H9 (cell line): ENCODE data around the gene PRSS56. TPM values are rescaled to one million over a fixed set of nuclear protein-coding genes. Genes with fewer than 3 reads are reported as not detected.

Experiments
- DNase-seq: peaks from one replicate; pipeline ENCODE4 v3.0.0-alpha.2; 2017
- H2AFZ ChIP-seq: one replicate; pipeline ENCODE4 v1.6.1; 2013; ENCODE audit warnings: mild to moderate bottlenecking, low read length, control low read depth, moderate library complexity
- H2AK5ac ChIP-seq: 2 replicates; pipeline ENCODE4 v1.6.1; 2013; ENCODE audit warnings: low read length, control low read depth, mixed read lengths; ENCODE audit not compliant: insufficient read length
- H2BK120ac ChIP-seq: one replicate; pipeline ENCODE4 v1.6.1; 2013; ENCODE audit warnings: low read depth, mild to moderate bottlenecking, low read length, control low read depth, inconsistent platforms; ENCODE audit not compliant: poor library complexity, severe bottlenecking
- H2BK12ac ChIP-seq: 2 replicates; pipeline ENCODE4 v1.6.1; 2013; ENCODE audit warnings: low read length, control low read depth, mixed read lengths, low read depth; ENCODE audit not compliant: insufficient read length
- H2BK15ac ChIP-seq: 2 replicates; pipeline ENCODE4 v1.6.1; 2013; ENCODE audit warnings: low read depth, low read length, control low read depth
- H2BK20ac ChIP-seq: one replicate; pipeline ENCODE4 v1.6.1; 2013; ENCODE audit warnings: low read depth, mild to moderate bottlenecking, low read length, control low read depth, inconsistent platforms; ENCODE audit not compliant: poor library complexity, severe bottlenecking
- H2BK5ac ChIP-seq: 2 replicates; pipeline ENCODE4 v1.6.1; 2013; ENCODE audit warnings: low read length, control low read depth, mixed read lengths; ENCODE audit not compliant: insufficient read length
- H3K14ac ChIP-seq: 2 replicates; pipeline ENCODE4 v1.6.1; 2013; ENCODE audit warnings: low read length, control low read depth; ENCODE audit not compliant: insufficient read depth
- H3K18ac ChIP-seq: 2 replicates; pipeline ENCODE4 v1.6.1; 2013; ENCODE audit warnings: low read depth, mild to moderate bottlenecking, mixed read lengths, low read length, control low read depth; ENCODE audit not compliant: insufficient read length
- H3K23ac ChIP-seq: 2 replicates; pipeline ENCODE4 v1.6.1; 2013; ENCODE audit warnings: low read length, control low read depth, mixed read lengths, low read depth; ENCODE audit not compliant: insufficient read length
- H3K23me2 ChIP-seq: 2 replicates; pipeline ENCODE4 v1.6.1; 2013; ENCODE audit warnings: low read depth, mild to moderate bottlenecking, mixed read lengths, low read length, control low read depth; ENCODE audit not compliant: insufficient read length, poor library complexity, severe bottlenecking
- H3K27ac ChIP-seq: 2 replicates; pipeline ENCODE4 v1.5.1; 2013; ENCODE audit warnings: low read length, control low read depth, mixed read lengths, low read depth; ENCODE audit not compliant: insufficient read length
- H3K27me3 ChIP-seq: 2 replicates; pipeline ENCODE4 v1.6.1; 2013; ENCODE audit warnings: low read length, control low read depth, inconsistent platforms; ENCODE audit not compliant: insufficient read depth
- H3K4ac ChIP-seq: 2 replicates; pipeline ENCODE4 v1.6.1; 2013; ENCODE audit warnings: low read depth, mild to moderate bottlenecking, control low read depth, inconsistent platforms, low read length, moderate library complexity
- H3K4me1 ChIP-seq: 2 replicates; pipeline ENCODE4 v1.6.1; 2013; ENCODE audit warnings: low read length, control low read depth, inconsistent platforms; ENCODE audit not compliant: insufficient read depth
- H3K4me2 ChIP-seq: 2 replicates; pipeline ENCODE4 v1.6.1; 2013; ENCODE audit warnings: low read length, control low read depth, mixed read lengths; ENCODE audit not compliant: insufficient read length, insufficient read depth
- H3K56ac ChIP-seq: 2 replicates; pipeline ENCODE4 v1.6.1; 2013; ENCODE audit warnings: low read depth, mild to moderate bottlenecking, mixed read lengths, low read length, control low read depth; ENCODE audit not compliant: insufficient read length
- H3K79me1 ChIP-seq: 2 replicates; pipeline ENCODE4 v1.6.1; 2013; ENCODE audit warnings: low read depth, mild to moderate bottlenecking, moderate library complexity, low read length, control low read depth, inconsistent platforms; ENCODE audit not compliant: insufficient read depth, poor library complexity, severe bottlenecking
- H3K79me2 ChIP-seq: 2 replicates; pipeline ENCODE4 v1.6.1; 2013; ENCODE audit warnings: low read length, control low read depth, inconsistent platforms; ENCODE audit not compliant: insufficient read depth
- H3K9ac ChIP-seq: 2 replicates; pipeline ENCODE4 v1.6.1; 2013; ENCODE audit warnings: low read length, control low read depth, mixed read lengths; ENCODE audit not compliant: insufficient read length; ENCODE audit errors: extremely low read depth
- H3K9me3 ChIP-seq: one replicate; pipeline ENCODE4 v1.6.1; 2013; ENCODE audit warnings: low read depth, low read length, inconsistent platforms; ENCODE audit not compliant: control insufficient read depth
- H3T11ph ChIP-seq: one replicate; pipeline ENCODE4 v1.6.1; 2013; ENCODE audit warnings: mild to moderate bottlenecking, low read length, control low read depth, inconsistent platforms
- H4K20me1 ChIP-seq: one replicate; pipeline ENCODE4 v1.6.1; 2013; ENCODE audit not compliant: control insufficient read depth, insufficient read length, insufficient read depth
- H4K5ac ChIP-seq: 2 replicates; pipeline ENCODE4 v1.6.1; 2013; ENCODE audit warnings: low read depth, mild to moderate bottlenecking, mixed read lengths, low read length, control low read depth; ENCODE audit not compliant: insufficient read length
- H4K8ac ChIP-seq: replicated peaks from 2 replicates; pipeline ENCODE4 v1.6.1; 2013; ENCODE audit warnings: low read length, control low read depth, mixed read lengths, low read depth; ENCODE audit not compliant: insufficient read length
- H4K91ac ChIP-seq: 2 replicates; pipeline ENCODE4 v1.6.1; 2013; ENCODE audit warnings: low read depth, mild to moderate bottlenecking, moderate library complexity, mixed read lengths, low read length, control low read depth; ENCODE audit not compliant: insufficient read length
- H3K27ac Mint-ChIP-seq, 3 experiments: 2 replicates in 2 of 3; 3 replicates in 1 of 3; pipeline ENCODE4 v1.8.0; 2020 to 2021; ENCODE audit warnings: mixed read lengths in 3 of 3, mild to moderate bottlenecking in 1 of 3, moderate library complexity in 1 of 3
- H3K27me3 Mint-ChIP-seq: 2 replicates; pipeline ENCODE4 v1.8.0; 2021; ENCODE audit warnings: low read depth, mild to moderate bottlenecking, moderate library complexity, mixed read lengths
- H3K36me3 Mint-ChIP-seq, 3 experiments: 2 replicates in 2 of 3; 3 replicates in 1 of 3; pipeline ENCODE4 v1.8.0; 2020 to 2021; ENCODE audit warnings: low read depth in 3 of 3, mixed read lengths in 3 of 3; ENCODE audit not compliant: insufficient read depth in 1 of 3
- H3K4me1 Mint-ChIP-seq, 2 experiments: 2 replicates each; pipeline ENCODE4 v1.8.0; 2020; ENCODE audit warnings: mixed read lengths in 2 of 2
- H3K4me3 Mint-ChIP-seq, 2 experiments: 2 replicates in 1 of 2; 3 replicates in 1 of 2; pipeline ENCODE4 v1.8.0; 2020 to 2021; ENCODE audit warnings: mild to moderate bottlenecking in 2 of 2, mixed read lengths in 2 of 2, moderate library complexity in 1 of 2
- H3K9me3 Mint-ChIP-seq, 2 experiments: 2 replicates in 1 of 2; 3 replicates in 1 of 2; pipeline ENCODE4 v1.8.0; 2020; ENCODE audit warnings: mild to moderate bottlenecking in 2 of 2, mixed read lengths in 2 of 2, moderate library complexity in 1 of 2
- CTCF ChIP-seq: fragments of 200-600 bp; sonication (generic); conservative IDR thresholded peaks from 3 replicates; pipeline ENCODE4 v1.8.0; 2021; ENCODE audit warnings: antibody characterized with exemption, mild to moderate bottlenecking
- WGBS: extraction: QIAGEN DNeasy Blood & Tissue Kit; methylation state at CpG from one replicate; pipeline ENCODE4 v1.1.7; 2013; ENCODE audit warnings: missing lambda C conversion rate, low lambda C conversion rate, mixed read lengths; ENCODE audit not compliant: insufficient read length; ENCODE audit errors: extremely low coverage; 5-methylcytosine and 5-hydroxymethylcytosine counted together
- total RNA-seq: library from RNA; stranded (reverse); gene quantifications from 2 replicates; pipeline ENCODE4 v1.2.1, GENCODE V29; 2021

The PRSS56 gene
- total RNA-seq, 1 experiment from 2014 or later: not detected

GRCh38 chr2:232501794-232502390 is 18.3 kb upstream of the PRSS56 start:
- Histone ChIP-seq H2BK20ac (no peak overlapping the region), H3K56ac (no peak overlapping the region), H3K14ac (no peak overlapping the region), H2AK5ac (no peak overlapping the region), H3K9ac (no peak overlapping the region), H3T11ph (no peak overlapping the region), H4K20me1 (peaks cover 3% of the 10 kb centered on the region), H3K23me2 (peaks cover 12% of the 10 kb centered on the region), H3K23ac (no peak overlapping the region), H3K4me2 (peak overlapping the region; percentile 88), H3K27me3 (peaks cover 17% of the 10 kb centered on the region), H2BK120ac (no peak overlapping the region), H2BK5ac (no peak overlapping the region), H2AFZ (no peak overlapping the region), H4K91ac (no peak overlapping the region), H3K18ac (no peak overlapping the region), H3K4ac (no peak overlapping the region), H3K79me1 (no peaks in the 10 kb centered on the region), H3K4me1 (0 out of 2 replicates have a peak, but pooled peaks cover 3% of the 10 kb centered on the region), H2BK15ac (no peak overlapping the region), H3K27ac (no peak overlapping the region), H4K5ac (no peak overlapping the region), H2BK12ac (no peak overlapping the region), H4K8ac (no peak overlapping the region), H3K79me2 (no peaks in the 10 kb centered on the region), H3K9me3 (no peaks in the 10 kb centered on the region)
- Mint-ChIP-seq H3K27me3 (peaks cover 75% of the 10 kb centered on the region), H3K4me3 (peak overlapping the region; percentile 69 to 91), H3K9me3 (no peaks in the 10 kb centered on the region; a peak in 1 of 5 replicates), H3K4me1 (peaks cover 17 to 61% of the 10 kb centered on the region in 2 experiments), H3K27ac (no peak overlapping the region), H3K36me3 (no peaks in the 10 kb centered on the region; a peak in 1 of 7 replicates)
- no CpG with 5 or more reads among the region's 10 CpGs for WGBS
- no peak for DNase-seq
- TF ChIP-seq CTCF: no peak
